ENCODE results near the gene MAGED4.
"Not testable (repeated sequence)": the region's sequence is repeated elsewhere in the genome, so short reads cannot be mapped to it uniquely, and the experiment has no call there.

Gene MAGED4, protein sequence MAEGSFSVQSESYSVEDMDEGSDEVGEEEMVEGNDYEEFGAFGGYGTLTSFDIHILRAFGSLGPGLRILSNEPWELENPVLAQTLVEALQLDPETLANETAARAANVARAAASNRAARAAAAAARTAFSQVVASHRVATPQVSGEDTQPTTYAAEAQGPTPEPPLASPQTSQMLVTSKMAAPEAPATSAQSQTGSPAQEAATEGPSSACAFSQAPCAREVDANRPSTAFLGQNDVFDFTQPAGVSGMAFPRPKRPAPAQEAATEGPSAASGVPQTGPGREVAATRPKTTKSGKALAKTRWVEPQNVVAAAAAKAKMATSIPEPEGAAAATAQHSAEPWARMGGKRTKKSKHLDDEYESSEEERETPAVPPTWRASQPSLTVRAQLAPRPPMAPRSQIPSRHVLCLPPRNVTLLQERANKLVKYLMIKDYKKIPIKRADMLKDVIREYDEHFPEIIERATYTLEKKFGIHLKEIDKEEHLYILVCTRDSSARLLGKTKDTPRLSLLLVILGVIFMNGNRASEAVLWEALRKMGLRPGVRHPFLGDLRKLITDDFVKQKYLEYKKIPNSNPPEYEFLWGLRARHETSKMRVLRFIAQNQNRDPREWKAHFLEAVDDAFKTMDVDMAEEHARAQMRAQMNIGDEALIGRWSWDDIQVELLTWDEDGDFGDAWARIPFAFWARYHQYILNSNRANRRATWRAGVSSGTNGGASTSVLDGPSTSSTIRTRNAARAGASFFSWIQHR

DNA sequence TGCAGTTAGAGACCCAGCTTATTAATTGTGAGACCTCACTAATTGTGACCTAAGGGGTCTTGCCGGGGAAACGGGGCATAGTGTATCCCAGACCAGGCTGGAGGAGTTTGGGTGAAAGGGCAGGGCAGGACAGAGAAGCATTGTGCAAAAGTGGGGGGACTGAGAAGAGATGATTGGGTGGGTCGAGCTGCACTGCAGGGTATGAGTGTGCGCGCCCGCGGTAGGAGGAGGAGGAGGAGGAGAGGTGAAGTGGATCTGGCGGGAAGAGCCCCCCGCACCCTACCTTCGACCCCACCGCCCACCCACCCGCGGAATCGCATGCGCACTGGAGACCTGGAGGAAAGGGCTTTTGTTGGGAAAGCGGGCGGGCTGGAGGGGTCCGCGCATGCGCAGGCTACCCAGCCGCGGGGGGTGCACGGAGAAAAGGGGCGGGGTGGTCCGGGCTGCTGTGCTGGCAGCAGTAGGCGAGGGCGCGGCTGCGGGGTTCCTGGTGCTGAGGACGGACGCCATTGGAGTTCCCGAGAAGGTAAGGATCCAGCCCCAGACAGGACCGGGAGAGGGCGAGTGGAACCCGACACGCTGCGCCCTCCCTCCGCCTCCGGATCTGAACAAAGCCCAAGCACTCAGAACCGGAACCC is at the start of gene MAGED4:
TSS of gene MAGED4 (plus strand) at position 449 of the 638 bp plus-strand sequence. CDS start 1,035 bp downstream, outside the sequence.
- not testable (repeated sequence) for DNase-seq

GRCh38 chrX:52138830-52139544 is 45.7 kb upstream of the MAGED4 start:
- no peak for DNase-seq

- DNase-seq: no peak
Observed at GRCh38 chrX:52139545-52139895, 45.2 kb upstream of the MAGED4 start.

DNA sequence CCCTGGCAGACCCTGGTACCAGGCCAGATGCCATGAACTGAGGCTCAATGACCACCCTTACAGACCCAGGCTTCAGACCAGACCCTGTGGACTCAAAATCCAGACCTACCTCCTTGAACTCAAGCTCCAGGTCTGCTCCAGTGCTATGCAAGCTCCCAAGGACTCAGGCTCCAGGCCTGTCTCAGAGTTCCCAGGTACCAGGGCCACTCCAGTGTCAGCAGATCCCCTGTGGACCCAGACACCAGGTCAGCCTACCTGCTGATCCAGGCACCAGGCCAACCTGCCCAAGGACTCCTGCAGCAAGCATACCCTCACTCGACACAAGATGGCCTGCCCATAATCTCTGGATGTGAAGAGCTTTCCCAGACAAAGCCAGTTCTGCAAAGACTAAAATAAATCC is 44.7 kb upstream of the MAGED4 start:
- DNase-seq: no peak

- DNase-seq: not testable (repeated sequence)
Observed at GRCh38 chrX:52150667-52151066, 34.0 kb upstream of the MAGED4 start.

- not testable (repeated sequence) for DNase-seq
Observed at GRCh38 chrX:52160140-52160539, 24.5 kb upstream of the MAGED4 start.

DNA sequence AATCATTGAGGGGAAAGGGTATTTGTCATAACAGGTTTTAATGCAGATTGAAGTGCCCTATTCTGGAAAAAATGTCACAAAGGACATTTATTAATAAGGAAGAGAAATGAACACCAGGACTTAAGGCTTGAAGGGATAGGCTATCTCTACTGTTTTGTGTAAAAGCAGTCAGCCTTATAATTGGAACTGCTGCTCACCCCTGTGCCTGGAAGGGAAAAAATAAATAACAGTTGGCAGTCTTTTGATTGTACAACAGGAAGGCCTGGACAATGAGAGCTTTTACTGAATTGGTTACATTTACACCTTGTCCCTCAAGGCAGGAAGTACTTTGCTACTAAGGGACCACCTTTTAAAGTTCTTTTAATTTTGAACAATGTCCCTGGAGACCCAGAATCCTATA is 17.8 kb upstream of the MAGED4 start:
- DNase-seq: no peak

DNA sequence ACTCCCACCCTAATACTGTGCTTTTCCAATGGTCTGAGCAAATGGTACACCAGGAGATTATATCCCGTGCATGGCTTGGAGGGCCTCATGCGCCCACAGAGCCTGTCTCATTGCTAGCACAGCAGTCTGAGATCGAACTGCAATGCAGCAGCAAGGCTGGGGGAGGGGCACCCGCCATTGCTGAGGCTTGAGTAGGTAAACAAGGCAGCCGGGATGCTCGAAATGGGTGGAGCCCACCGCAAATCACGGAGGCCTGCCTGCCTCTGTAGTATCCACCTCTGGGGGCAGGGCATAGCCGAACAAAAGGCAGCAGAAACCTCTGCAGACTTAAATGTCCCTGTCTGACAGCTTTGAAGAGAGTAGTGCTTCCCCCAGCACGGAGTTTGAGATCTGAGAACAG is 13.6 kb upstream of the MAGED4 start:
- DNase-seq: not testable (repeated sequence)

- DNase-seq: not testable (repeated sequence)
Observed at GRCh38 chrX:52185078-52185453, 378 bp downstream of the MAGED4 start.

DNA sequence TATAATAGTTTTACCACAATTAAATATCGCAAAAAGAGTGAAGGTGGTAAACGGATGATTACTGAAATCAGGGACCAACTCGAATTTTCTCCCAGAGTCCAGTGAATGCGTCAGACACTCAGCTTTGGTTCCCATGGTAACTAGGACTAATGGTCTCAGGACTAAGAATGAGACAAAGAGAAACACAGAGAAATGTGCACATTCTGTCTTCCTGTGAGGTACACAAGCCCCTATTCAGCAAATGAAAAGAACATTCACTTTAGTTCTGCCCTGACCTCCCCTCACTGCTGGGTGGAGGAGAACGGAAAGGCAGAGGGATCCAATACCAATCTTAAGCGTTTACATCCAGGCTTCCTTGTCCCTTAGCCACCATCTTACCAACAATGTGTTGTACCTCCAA is 26.7 kb downstream of the MAGED4 start:
- not testable (repeated sequence) for DNase-seq

- DNase-seq: no peak
Observed at GRCh38 chrX:52213276-52213675, 28.6 kb downstream of the MAGED4 start.

DNA sequence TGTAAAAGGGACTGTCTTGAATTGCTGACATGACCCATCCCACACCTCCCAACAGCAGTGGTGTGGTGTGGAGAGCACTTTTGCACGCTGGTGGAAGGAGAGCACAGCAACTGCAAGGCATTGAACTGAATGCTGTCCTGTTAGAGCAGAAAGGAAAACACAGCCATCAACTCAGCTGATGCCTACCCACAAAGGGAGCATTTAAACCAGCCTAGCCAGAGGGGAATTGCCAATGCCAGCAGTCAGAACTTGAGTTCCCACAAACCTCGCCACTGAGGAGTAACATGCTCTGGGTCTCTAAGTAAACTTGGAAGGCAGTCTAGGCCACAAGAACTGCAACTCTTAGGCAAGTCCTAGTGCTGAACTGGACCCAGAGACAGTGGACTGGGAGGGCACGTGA is 31.9 kb downstream of the MAGED4 start:
- DNase-seq: no peak

DNA sequence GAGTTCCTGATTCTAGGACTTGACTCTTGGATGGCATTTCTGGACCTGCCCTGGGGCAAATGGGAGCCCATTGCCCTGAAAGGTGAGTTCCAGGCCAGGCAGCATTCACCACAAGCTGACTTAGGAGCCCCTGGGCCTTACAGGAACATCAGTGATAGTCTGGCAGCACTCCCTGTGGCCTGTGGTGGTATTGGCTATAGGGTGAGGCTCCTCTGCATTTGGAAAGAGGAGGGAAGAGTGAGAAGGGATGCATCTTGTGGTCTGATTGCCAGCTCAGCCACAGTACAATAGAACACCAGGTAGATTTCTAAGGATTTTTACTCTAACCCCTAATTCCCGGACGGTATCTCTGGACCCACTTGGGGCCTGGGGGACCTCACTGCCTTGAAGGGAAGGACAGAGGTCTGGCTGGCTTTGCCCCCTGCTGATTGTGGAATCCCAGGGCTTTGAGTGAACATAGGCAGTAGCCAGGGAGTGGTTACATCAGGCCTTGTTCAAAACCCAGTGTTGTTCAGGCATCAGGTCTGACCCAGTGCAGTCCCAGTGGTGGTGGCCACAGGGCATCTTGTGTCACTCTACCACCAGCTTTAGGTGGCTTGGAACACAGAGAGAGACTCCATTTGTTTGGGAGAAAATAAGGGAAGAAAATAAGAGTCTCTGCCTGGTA is 32.9 kb downstream of the MAGED4 start:
- DNase-seq: no peak

DNA sequence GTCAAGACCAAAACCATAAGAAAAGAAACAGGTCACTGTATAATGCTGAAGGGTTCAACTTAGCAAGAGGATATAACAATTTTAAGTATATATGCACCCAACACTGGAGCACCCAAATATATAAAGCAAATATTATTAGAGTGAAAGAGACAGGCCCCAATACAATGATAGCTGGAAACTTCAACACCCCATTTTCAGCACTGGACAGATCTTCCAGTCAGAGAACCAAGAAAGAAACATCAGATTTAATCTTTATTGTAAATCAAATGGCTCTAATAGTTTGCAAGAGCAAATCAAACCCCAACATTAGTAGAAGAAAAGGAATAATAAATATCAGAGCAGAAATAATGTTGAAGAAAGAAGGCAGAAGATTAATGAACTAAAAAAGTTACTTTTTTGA is 36.2 kb downstream of the MAGED4 start:
- no peak for DNase-seq
